ENCODE results near the gene TTC21A. TPM values are rescaled to one million over a fixed set of nuclear protein-coding genes. Genes with fewer than 3 reads are reported as not detected.

Gene TTC21A
- total RNA-seq, 1 donor from 2014 or later = 8.8 TPM

- H3K4me3 ChIP-seq = no peak overlapping the region
- H3K4me1 ChIP-seq = peaks cover 15% of the 10 kb centered on the region
- H3K36me3 ChIP-seq = peaks cover 0 to 2% of the 10 kb centered on the region in 2 donors
- H3K27ac ChIP-seq = no peak overlapping the region
- TF ChIP-seq POLR2AphosphoS5 (IDR thresholded peaks at IDR 0.05; ENCODE audit: insufficient read depth in 1 of 2, low read depth in 1 of 2) (no peak), POLR2A (IDR thresholded peaks at IDR 0.05) (no peak)
- TF ChIP-seq, protein P1, sequence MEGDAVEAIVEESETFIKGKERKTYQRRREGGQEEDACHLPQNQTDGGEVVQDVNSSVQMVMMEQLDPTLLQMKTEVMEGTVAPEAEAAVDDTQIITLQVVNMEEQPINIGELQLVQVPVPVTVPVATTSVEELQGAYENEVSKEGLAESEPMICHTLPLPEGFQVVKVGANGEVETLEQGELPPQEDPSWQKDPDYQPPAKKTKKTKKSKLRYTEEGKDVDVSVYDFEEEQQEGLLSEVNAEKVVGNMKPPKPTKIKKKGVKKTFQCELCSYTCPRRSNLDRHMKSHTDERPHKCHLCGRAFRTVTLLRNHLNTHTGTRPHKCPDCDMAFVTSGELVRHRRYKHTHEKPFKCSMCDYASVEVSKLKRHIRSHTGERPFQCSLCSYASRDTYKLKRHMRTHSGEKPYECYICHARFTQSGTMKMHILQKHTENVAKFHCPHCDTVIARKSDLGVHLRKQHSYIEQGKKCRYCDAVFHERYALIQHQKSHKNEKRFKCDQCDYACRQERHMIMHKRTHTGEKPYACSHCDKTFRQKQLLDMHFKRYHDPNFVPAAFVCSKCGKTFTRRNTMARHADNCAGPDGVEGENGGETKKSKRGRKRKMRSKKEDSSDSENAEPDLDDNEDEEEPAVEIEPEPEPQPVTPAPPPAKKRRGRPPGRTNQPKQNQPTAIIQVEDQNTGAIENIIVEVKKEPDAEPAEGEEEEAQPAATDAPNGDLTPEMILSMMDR (IDR thresholded peaks at IDR 0.05) = no peak
- no peaks in the 10 kb centered on the region for H3K9me3 ChIP-seq
- no peak for DNase-seq (ENCODE audit: extremely low spot score in 2 of 2)
- intact Hi-C loops (cut with DNase I) = no loop called here
- H3K27me3 ChIP-seq = no peaks in the 10 kb centered on the region
These were observed 5.1 kb downstream of the TTC21A start for GRCh38 chr3:39112535-39112934.

- Histone ChIP-seq H3K4me1 (peaks cover 9% of the 10 kb centered on the region), H3K36me3 (peaks cover 0 to 10% of the 10 kb centered on the region in 2 donors), H3K9me3 (no peaks in the 10 kb centered on the region), H3K27ac (no peak overlapping the region), H3K27me3 (no peaks in the 10 kb centered on the region), H3K4me3 (no peak overlapping the region)
- intact Hi-C loops (cut with DNase I) = no loop called here
- TF ChIP-seq, protein P1 (IDR thresholded peaks at IDR 0.05) = no peak
- TF ChIP-seq POLR2AphosphoS5 (IDR thresholded peaks at IDR 0.05; ENCODE audit: insufficient read depth in 1 of 2, low read depth in 1 of 2) (no peak), POLR2A (IDR thresholded peaks at IDR 0.05) (no peak)
- no peak for DNase-seq (ENCODE audit: extremely low spot score in 2 of 2)
These were observed 5.8 kb downstream of the TTC21A start for GRCh38 chr3:39113291-39113690.

DNA sequence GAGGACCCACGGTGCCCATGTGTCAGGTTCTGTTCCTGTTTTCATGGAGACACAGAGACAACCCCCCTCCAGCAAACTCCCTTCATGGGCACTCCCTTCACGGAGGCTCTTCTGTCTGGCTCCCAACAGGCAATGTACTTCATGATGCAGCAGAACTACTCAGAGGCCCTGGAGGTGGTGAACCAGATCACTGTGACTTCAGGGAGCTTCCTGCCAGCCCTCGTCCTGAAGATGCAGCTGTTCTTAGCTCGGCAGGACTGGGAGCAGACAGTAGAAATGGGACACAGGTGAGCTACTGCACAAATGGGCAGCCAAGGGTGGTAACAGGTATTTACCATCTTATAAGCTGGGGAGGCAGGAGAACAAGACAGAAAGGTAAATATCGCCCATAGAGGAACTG is 7.0 kb downstream of the TTC21A start:
- Histone ChIP-seq H3K36me3 (peaks cover 0 to 20% of the 10 kb centered on the region in 2 donors), H3K27ac (no peak overlapping the region), H3K9me3 (no peaks in the 10 kb centered on the region), H3K4me1 (no peaks in the 10 kb centered on the region), H3K27me3 (no peaks in the 10 kb centered on the region), H3K4me3 (no peak overlapping the region)
- DNase-seq (ENCODE audit: extremely low spot score in 2 of 2) = no peak
- intact Hi-C loops (cut with DNase I) = no loop called here
- no peak for TF ChIP-seq POLR2A (IDR thresholded peaks at IDR 0.05)
- TF ChIP-seq, protein P1 (IDR thresholded peaks at IDR 0.05) = no peak
- TF ChIP-seq POLR2AphosphoS5 (IDR thresholded peaks at IDR 0.05; ENCODE audit: insufficient read depth in 1 of 2, low read depth in 1 of 2) = no peak

GRCh38 chr3:39115870-39116269 is 8.4 kb downstream of the TTC21A start:
- no peak for TF ChIP-seq POLR2AphosphoS5 (IDR thresholded peaks at IDR 0.05; ENCODE audit: insufficient read depth in 1 of 2, low read depth in 1 of 2)
- TF ChIP-seq, protein P1 (IDR thresholded peaks at IDR 0.05) = no peak
- TF ChIP-seq POLR2A (IDR thresholded peaks at IDR 0.05) = no peak

DNA sequence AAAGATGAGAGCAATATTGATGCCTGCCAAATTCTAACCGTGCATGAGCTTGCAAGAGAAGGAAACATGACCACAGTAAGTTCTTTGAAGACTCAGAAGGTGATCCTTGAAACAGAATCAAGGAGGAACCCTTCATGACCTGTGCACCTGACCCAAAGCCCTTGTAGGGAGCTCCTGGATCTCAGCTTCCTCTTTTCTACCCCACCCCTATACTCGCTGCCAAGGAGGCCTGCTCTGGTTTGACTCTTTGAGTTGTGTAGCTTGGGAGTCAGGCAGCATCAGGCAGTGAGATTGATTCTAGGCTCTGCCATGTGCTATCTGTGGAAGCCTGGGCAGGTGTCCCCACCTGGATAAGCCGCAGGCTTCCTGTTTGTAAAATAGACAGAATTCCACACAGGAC is 10.6 kb downstream of the TTC21A start:
- Histone ChIP-seq H3K27ac (no peak overlapping the region), H3K27me3 (no peaks in the 10 kb centered on the region), H3K4me3 (no peak overlapping the region), H3K9me3 (no peaks in the 10 kb centered on the region), H3K4me1 (no peaks in the 10 kb centered on the region), H3K36me3 (peaks cover 0 to 32% of the 10 kb centered on the region in 2 donors)
- no peak for DNase-seq (ENCODE audit: extremely low spot score in 2 of 2)
- intact Hi-C loops (cut with DNase I) = no loop called here
- TF ChIP-seq POLR2AphosphoS5 (IDR thresholded peaks at IDR 0.05; ENCODE audit: insufficient read depth in 1 of 2, low read depth in 1 of 2) (no peak), POLR2A (IDR thresholded peaks at IDR 0.05) (no peak)

More at GRCh38 chr3:39115870-39116269, 8.4 kb downstream of the TTC21A start:
- DNase-seq (ENCODE audit: extremely low spot score in 2 of 2) = no peak
- Histone ChIP-seq H3K4me3 (no peak overlapping the region), H3K9me3 (no peaks in the 10 kb centered on the region), H3K27me3 (no peaks in the 10 kb centered on the region), H3K4me1 (no peaks in the 10 kb centered on the region), H3K36me3 (peaks cover 0 to 31% of the 10 kb centered on the region in 2 donors), H3K27ac (no peak overlapping the region)
- intact Hi-C loops (cut with DNase I) = no loop called here

Data from vagina (tissue), 2 donors.